NB4 (cell line): ENCODE data around the gene SH3PXD2B.
"Not testable (repeated sequence)": the region's sequence is repeated elsewhere in the genome, so short reads cannot be mapped to it uniquely, and the experiment has no call there.

Source experiments
- DNase-seq: peaks from one replicate; pipeline ENCODE4 v3.0.0; 2010; ENCODE audit warnings: low read depth
- H3K4me3 ChIP-seq: one replicate; pipeline ENCODE4 v1.5.1; 2011; ENCODE audit warnings: mild to moderate bottlenecking, low read depth, low read length, moderate library complexity
- MYC ChIP-seq: IDR thresholded peaks from 2 replicates; pipeline ENCODE4 v1.6.1; 2011; ENCODE audit warnings: low read depth, low read length
- POLR2A ChIP-seq: IDR thresholded peaks from 2 replicates; pipeline ENCODE4 v1.6.1; 2011; ENCODE audit warnings: mild to moderate bottlenecking; ENCODE audit not compliant: insufficient read length; ENCODE audit errors: extremely low read depth
- TF ChIP-seq, protein P1 (sequence below): IDR thresholded peaks from 2 replicates; pipeline ENCODE4 v1.6.1; 2011; ENCODE audit warnings: low read depth, low read length
- TF ChIP-seq, protein P2 (sequence below): IDR thresholded peaks from one replicate; pipeline ENCODE4 v1.5.1; 2012; ENCODE audit warnings: low read depth, low read length

The SH3PXD2B gene

GRCh38 chr5:172403189-172403796 is 51.0 kb downstream of the SH3PXD2B start:
- no peak for DNase-seq
- no peak for TF ChIP-seq MYC
- TF ChIP-seq, protein P1, sequence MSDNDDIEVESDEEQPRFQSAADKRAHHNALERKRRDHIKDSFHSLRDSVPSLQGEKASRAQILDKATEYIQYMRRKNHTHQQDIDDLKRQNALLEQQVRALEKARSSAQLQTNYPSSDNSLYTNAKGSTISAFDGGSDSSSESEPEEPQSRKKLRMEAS = no peak
- TF ChIP-seq POLR2A = no peak
- TF ChIP-seq, protein P2, sequence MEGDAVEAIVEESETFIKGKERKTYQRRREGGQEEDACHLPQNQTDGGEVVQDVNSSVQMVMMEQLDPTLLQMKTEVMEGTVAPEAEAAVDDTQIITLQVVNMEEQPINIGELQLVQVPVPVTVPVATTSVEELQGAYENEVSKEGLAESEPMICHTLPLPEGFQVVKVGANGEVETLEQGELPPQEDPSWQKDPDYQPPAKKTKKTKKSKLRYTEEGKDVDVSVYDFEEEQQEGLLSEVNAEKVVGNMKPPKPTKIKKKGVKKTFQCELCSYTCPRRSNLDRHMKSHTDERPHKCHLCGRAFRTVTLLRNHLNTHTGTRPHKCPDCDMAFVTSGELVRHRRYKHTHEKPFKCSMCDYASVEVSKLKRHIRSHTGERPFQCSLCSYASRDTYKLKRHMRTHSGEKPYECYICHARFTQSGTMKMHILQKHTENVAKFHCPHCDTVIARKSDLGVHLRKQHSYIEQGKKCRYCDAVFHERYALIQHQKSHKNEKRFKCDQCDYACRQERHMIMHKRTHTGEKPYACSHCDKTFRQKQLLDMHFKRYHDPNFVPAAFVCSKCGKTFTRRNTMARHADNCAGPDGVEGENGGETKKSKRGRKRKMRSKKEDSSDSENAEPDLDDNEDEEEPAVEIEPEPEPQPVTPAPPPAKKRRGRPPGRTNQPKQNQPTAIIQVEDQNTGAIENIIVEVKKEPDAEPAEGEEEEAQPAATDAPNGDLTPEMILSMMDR = no peak
- no peak overlapping the region for H3K4me3 ChIP-seq

DNA sequence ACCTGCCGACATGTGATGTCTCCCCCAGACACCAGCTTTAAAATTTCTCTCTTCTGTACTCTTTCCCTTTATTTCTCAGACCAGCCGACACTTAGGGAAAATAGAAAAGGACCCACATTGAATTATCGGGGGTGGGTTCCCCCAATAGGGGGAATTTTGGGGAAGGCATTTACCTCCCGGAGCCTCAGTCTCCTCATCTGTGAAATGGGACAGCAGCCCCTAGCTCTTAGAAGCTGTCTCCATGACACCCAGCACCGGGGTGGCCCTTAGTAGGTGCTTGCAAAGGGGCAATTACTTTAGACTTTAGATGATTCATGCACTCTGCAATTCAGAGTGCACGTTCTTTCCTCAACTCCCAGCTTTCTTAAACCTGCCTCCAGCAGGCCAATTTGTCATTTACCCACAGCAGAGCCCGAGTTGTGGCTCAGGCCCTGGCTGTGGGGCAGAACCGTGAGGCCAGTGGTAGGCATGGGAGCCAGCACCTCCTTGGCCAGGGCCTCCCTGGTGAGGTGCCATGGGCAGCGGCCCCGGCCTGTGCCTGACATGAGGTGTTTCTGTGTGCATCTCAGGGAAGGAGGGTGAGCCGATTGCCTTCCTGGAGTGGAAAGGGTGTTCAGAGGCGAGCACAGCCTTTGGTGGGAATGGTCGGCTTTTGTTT is 51.7 kb downstream of the SH3PXD2B start:
- TF ChIP-seq, protein P1 = no peak
- no peak for TF ChIP-seq POLR2A
- no peak for TF ChIP-seq MYC
- TF ChIP-seq, protein P2 = no peak
- no peak for DNase-seq
- H3K4me3 ChIP-seq = no peak overlapping the region

- DNase-seq, H3K4me3 ChIP-seq: not testable (repeated sequence)
Measured at GRCh38 chr5:172402031-172402430, 52.3 kb downstream of the SH3PXD2B start.

DNA sequence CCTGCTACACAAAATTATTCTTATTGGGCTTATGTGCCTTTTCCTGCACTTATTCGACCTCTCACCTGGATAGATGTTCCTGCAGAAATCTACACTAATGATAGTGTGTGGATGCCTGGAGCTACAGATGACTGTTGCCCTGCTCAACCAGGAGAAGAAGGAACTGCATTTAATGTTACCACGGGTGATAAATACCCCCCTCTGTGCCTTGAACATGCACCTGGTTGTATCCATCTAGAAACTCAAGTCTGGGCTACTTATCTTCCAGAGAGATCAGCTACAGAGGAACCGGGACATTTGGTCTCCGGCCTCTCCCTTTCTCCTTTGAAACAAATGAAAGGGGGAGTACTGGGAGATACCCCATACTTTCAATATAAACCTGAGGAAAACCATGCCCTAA is 54.5 kb downstream of the SH3PXD2B start:
- TF ChIP-seq, protein P1 = no peak
- TF ChIP-seq, protein P2 = no peak
- TF ChIP-seq MYC (no peak), POLR2A (no peak)
- DNase-seq = no peak
- no peak overlapping the region for H3K4me3 ChIP-seq

DNA sequence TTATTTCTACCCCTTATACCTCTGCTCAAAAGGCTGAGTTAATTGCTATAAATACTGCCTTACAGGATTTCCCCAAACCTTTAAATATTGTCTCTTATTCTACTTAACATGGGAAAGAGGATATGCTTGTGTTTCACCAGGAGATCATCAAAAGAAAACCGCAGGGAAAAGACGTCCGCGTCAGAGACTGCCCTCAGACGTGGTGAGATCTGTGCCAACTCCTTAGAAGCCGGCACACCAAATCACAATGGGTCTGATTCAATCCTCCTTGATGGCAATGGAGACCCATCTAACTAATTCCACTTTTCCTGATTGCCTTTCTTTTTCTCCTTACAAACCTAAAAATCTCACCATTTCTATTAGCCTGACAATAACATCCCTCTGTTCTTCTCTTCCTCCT is 55.0 kb downstream of the SH3PXD2B start:
- TF ChIP-seq, protein P1 = no peak
- TF ChIP-seq, protein P2 = no peak
- TF ChIP-seq POLR2A (no peak), MYC (no peak)
- H3K4me3 ChIP-seq = no peak overlapping the region
- DNase-seq = no peak

- H3K4me3 ChIP-seq, DNase-seq: not testable (repeated sequence)
Measured at GRCh38 chr5:172398645-172399044, 55.7 kb downstream of the SH3PXD2B start.

DNA sequence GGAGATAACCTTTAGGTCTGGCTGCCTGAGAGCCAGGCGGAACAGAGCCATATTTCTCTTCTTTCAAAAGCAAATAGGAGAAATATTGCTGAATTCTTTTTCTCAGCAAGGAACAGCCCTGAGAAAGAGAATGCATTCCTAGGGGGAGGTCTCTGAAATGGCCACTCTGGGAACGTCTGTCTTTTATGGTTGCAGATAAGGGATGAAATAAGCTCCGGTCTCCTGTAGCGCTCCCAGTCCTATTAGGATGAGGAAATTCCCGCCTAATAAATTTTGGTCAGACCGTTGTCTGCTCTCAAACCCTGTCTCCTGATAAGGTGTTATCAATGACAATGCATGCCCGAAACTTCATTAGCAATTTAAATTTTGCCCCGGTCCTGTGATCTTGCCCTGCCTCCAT is 57.3 kb downstream of the SH3PXD2B start:
- not testable (repeated sequence) for DNase-seq

More for the DNA sequence above, 57.3 kb downstream of the SH3PXD2B start:
- not testable (repeated sequence) for H3K4me3 ChIP-seq
